GM12865 (cell line): ENCODE results near the gene GRIA3.
"Not testable (repeated sequence)": the region's sequence is repeated elsewhere in the genome, so short reads cannot be mapped to it uniquely, and the experiment has no call there.

ENCODE experiments used
- DNase-seq: peaks from one replicate; pipeline ENCODE4 v3.0.0; 2010; ENCODE audit warnings: low read depth
- H3K4me3 ChIP-seq: 2 replicates; pipeline ENCODE4 v1.5.1; 2011; ENCODE audit warnings: mild to moderate bottlenecking, low read depth, low read length, control low read depth
- CTCF ChIP-seq: IDR thresholded peaks from 2 replicates; pipeline ENCODE4 v1.5.1; 2011; ENCODE audit warnings: low read length, control low read depth, low read depth, inconsistent platforms; ENCODE audit not compliant: insufficient read depth; ENCODE audit errors: missing control alignments

Gene GRIA3

DNA sequence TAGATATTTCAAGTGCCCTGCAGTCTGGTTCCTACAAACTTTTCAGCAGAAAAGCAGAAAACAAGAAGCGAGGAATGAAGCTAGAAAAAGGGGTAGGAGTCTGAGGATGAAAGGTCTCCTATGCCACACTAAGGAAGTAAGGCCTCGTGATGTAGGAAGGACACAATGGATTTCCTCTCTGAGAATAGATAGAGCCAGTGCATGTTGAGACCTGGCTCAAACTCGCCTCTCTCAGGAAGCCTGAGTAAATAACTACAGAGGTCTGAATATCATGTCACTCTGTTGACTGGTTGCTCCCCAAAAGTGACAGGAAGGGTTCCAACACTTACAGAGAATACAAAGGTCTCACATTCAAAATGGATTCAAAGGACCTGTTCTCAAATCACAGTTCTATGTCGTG, 93.3 kb downstream of the GRIA3 start:
- no peak for TF ChIP-seq CTCF

DNA sequence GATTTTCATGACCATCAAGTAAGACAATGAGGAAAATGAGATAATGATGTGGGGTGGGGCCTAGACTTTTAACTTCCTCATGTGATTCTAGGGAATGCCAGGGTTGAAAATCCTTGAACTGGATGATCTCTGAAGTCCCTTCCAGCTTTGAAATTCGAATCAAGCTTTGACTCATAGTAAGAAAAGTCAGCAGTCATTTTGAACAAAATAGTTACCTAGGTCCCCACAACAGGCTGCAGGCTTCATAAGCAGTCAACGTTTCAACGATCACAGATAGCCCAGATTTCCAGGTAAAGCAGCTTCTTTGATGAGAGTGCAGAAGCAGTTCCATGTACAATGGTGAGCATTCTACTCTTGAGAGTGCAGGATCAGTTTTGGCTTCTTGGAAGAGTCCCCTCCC, 93.7 kb downstream of the GRIA3 start:
- DNase-seq = peak; percentile 9
- no peak overlapping the region for H3K4me3 ChIP-seq
- TF ChIP-seq CTCF = no peak

More for the DNA sequence above, 93.3 kb downstream of the GRIA3 start:
- DNase-seq = no peak
- H3K4me3 ChIP-seq = no peak overlapping the region

GRCh38 chrX:123282241-123282640, 98.2 kb downstream of the GRIA3 start:
- no peak for DNase-seq
- H3K4me3 ChIP-seq = no peak overlapping the region
- no peak for TF ChIP-seq CTCF

DNA sequence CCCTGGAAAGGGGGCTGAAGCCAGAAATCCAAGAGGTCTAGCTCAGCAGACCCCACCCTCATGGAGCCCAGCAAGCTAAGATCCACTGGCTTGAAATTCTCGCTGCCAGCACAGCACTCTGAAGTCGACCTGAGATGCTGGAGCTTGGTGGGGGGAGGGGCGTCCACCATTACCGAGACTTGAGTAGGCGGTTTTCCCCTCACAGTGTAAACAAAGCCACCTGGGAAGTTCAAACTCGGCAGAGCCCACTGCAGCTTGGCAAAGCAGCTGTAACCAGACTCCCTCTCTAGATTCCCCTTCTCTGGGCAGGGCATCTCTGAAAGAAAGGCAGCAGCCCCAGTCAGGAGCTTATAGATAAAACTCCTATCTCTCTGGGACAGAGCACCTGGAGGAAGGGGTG, 99.3 kb downstream of the GRIA3 start:
- H3K4me3 ChIP-seq, DNase-seq: not testable (repeated sequence)

GRCh38 chrX:123291623-123292022, 107.5 kb downstream of the GRIA3 start:
- DNase-seq = no peak
- no peak for TF ChIP-seq CTCF
- no peak overlapping the region for H3K4me3 ChIP-seq

DNA sequence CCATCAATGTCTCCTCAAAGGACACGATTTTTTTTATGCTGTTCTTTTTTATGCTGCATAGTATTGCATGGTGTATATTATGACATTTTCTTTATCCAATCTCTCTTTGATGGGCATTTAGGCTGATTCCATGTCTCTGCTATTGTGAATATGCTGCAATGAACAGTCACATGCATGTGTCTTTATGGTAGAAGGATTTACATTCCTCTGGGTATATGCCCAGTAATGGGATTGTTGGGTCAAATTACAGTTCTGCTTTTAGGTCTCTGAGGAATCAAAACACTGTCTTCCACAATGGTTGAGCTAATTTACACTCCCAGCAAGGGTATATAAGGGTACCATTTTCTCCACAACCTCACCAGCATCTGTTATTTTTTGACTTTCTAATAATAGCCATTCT, 113.9 kb downstream of the GRIA3 start:
- DNase-seq = no peak
- H3K4me3 ChIP-seq = no peak overlapping the region
- no peak for TF ChIP-seq CTCF

DNA sequence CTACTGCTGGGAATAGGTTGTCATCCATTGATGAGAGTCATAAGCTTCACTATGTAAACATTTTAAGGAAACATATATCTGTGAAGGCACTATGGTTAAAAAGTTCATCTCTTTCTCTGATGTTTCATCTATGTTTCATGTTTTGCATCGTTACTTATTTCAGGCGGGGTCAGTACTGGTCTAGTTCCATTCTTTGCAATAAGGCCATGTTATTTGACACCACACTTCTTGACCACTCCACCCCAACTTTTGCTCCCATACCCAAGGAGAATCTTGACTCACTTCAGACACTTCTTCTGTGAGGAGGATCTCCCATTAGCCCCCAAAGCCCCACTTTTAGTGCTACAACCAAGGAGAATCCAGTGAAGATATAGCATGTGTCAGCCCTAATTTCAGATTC, 119.4 kb downstream of the GRIA3 start:
- H3K4me3 ChIP-seq = no peak overlapping the region
- no peak for DNase-seq
- no peak for TF ChIP-seq CTCF

GRCh38 chrX:123308658-123309057, 124.6 kb downstream of the GRIA3 start:
- TF ChIP-seq CTCF = no peak
- no peak overlapping the region for H3K4me3 ChIP-seq
- no peak for DNase-seq
